Left renal cortex interstitium (tissue), 4 donors: Measurements from ENCODE around the gene PPARGC1A. TPM values are rescaled to one million over a fixed set of nuclear protein-coding genes. Genes with fewer than 3 reads are reported as not detected.

Experiments
- DNase-seq, 4 donors: peaks; one replicate each; pipeline ENCODE4 v3.0.0-alpha.2; 2013; ENCODE audit warnings: low read depth in 4 of 4, low spot score in 2 of 4, missing footprints in 1 of 4
- polyA plus RNA-seq, 4 donors: library from polyadenylated mRNA; unstranded; fragments of 120-200 nt; gene quantifications; one replicate each; pipeline ENCODE4 v1.2.1, GENCODE V29; 2013; ENCODE audit not compliant: insufficient read length in 4 of 4

Gene PPARGC1A
- polyA plus RNA-seq, 4 donors = 24.5 to 30.8 (median 28.8) TPM

DNA sequence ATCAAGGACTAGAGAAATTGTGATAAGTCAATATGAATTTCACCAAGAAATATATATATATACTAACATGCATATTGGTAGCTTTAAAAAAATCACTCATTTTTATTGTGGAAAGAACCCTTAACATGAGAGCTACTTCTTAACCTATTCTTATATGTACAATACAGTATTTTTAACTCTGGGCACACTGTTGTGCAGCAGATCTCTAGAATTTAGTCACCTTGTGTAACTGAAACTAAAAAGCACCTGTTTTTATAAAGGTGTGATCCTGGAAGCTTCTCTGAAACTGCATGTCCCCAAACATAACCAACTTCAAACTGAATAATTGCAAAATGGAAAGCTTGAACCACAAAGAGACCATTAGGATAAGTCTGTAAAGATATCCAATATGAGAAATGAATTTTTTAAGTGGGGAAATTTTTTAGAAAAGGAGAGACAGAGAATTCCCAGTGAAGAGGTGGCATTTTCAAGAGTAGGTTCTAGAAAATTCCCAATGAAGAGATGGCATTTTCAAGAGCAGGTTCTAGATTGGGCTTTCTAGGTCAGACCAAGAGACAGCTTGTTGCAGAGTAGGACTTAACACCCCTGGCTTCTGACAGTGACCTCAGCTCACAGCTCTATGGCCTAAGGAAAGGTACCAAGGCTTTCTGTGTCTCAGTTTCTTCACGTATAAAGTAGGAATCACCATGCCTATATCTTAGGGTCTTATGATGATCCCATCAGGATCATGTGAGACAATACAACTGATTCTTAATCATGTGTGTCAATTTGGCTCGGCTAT, 22.0 kb upstream of the PPARGC1A start:
- no peak for DNase-seq

DNA sequence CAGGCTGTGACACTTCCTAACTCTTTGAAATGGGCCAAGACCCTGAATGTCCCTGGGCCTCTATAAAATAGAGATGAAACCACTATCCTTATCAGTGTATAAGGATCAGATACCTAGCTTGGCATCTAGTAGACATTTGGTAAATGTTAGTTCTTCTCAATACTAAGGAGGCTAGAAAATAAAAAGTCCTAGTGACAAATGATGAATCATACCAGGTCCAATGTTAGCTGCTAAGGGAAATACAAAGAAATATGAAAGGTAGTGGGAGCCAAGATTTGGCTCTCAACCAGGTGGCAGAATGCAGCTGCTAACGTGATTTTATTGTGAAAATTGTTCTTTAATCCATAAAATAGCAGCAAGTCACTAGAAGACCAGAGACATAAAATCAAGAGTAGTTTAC, 19.8 kb upstream of the PPARGC1A start:
- DNase-seq = no peak

DNA sequence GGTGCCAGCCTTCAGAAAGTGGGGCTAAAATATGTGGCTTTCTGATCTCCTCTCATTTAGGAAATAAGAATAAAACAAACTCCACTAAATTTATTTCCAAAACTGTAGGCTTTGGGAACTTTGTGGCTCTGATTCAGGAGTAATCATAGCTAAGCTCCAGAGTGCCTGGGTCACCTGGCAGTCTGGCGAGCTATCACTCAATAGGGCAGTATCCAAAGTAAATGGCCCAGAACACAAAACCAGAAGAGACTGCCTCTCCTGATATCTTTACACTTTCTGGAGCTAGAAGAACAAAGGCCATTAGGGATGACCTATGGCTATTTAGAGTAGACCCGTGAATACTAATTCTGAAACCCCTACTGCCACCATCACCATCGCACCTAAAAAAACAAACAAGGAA, 17.0 kb upstream of the PPARGC1A start:
- DNase-seq = no peak

DNA sequence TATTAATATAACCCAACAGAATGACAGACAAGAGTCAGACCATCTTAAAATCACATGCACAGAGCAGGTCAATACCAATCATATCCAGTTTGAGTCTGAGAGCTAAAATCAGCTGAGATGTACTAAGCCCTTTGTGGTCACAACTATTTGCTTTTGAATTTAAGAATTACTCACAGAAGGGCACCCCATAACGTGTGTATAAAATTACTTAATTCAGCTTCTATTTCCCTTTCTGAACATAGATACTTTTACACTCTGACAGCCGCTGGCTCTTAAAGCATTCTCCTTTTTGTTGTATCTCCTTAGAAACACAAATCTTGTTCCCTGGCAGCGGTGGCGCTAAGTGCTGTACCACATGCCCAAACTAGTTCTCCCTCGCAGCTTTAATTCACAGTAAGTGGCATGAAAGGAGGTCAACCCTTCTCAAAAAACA, 14.8 kb upstream of the PPARGC1A start:
- no peak for DNase-seq

DNA sequence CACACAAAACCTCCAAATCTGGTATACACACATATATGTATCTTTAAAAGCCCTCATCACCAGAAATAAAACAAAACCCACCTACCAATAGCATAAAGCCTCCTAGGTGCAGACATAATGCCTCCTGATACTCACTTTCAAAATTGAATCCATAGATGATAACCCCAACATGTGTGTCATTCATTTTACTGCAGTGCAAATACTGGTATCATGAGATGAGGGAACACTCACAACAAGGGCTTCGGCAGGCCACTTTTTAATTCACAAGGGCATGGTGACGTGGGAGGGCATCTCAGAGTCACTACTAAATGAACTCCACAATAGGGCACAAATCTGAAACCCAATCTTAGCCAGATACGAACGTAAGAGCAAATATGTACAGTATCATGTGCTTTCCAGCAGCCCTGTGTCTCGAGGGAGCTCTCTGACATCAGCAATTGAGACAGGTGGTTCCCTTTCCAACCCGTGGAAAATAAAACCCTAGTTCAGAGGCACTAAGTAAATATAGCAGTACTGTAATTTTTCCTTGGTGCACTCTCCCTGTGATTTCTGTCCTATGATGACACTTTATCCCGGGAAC, 14.1 kb upstream of the PPARGC1A start:
- no peak for DNase-seq

DNA sequence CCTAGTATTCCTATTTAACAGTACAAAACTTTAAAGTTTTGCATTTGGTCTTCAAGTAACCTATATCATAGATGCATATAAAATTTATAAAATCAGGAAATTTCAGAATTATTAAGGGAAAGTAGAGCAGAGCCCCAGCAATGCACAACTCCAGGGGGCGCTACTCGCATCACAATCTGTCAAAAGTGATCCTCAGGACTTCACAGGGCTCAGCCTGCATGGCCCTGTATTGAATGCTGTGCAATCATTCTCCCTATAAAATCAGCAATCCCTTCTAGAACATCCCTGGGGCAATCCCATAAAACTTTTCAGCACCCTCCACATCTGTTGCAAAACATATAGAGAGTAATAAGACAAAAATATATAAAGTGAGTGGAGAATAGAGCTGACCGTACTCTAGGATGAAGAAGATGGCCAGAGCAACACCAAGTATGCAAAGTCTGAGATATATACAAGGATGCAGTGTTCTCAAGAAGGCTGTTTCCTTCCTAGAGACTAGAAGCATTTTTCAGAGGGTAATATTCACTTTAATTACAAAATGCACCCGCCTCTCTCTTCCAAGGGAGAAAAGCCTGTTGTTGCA, 12.5 kb upstream of the PPARGC1A start:
- no peak for DNase-seq

DNA sequence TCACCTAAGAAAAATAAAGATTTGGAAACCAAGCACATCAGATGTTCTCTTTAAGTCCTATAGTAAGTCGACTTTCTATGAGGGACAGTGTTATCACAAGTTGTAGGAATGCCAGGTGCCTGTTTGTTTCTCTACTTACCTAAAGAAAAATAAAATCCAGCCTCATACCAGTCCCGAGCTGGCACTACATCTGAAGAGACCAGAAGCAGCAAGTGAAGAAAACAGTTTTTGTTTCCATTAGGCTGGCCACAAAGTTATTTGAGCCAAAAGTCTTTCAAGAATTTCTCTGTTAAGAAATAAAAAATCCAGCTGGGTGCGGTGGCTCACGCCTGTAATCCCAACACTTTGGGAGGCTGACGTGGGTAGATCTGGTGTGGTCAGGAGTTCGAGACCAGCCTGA, 10.8 kb upstream of the PPARGC1A start:
- DNase-seq = no peak

DNA sequence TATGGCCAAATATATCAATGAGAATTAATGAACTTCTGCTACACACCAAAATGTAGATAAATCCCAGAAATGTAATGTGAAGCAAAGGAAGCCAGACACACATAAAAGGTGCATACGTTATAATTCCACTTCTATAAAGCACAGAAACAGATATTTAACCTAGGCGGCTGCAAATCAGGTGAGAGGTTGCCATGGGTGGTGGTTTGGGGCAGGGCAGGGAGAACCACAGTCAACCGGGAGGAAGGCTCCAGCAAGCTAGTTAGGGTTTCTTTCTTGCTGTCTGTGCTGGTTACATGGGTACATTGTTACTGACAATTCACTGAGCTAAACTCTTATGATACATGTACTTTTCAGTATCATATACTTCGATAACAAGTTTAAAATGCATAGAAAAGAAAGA, 9.7 kb upstream of the PPARGC1A start:
- no peak for DNase-seq

DNA sequence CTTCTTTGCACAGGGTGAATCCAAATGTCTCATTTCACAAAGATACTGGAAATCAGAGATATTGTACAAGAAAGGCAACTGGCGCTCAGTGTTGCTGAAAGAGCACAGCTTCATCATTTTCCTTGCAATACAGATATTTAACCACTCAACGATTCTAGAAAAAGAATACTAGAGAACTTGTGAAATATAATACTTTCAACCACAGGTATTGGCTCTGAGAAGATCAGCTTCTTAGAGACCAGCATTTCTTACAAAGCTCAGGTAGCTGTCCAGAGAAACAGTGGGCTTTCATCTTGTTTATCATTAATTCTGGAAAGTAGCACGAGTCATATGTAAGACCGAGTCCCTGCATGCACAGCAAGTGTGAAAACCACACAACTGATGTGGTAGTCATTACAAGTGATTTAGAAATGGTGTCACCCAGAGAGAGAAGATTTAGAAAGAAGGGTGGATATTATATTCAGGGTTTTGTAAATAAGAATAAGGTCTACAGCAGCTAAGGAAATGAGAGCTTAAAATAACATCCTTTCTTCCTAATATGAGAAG, 7.8 kb upstream of the PPARGC1A start:
- no peak for DNase-seq

DNA sequence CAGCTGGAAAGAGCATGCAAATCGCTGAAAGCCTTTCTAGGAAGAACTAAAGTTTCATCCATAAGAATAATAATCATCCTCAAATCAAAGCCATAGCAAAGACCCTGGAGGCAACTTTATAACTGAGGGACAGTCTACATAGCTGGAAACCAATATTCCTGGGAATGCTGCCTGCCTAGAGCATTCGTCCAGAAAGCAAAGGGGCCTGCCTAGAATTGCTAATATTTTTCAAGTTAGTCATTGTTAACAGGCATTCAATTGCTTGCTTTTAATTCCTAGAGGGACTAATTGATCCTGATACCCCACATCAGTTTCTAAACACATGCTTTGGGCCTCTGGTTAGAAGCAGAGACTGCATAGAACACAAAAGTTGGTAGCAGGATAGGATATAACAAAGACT, 4.2 kb upstream of the PPARGC1A start:
- no peak for DNase-seq

DNA sequence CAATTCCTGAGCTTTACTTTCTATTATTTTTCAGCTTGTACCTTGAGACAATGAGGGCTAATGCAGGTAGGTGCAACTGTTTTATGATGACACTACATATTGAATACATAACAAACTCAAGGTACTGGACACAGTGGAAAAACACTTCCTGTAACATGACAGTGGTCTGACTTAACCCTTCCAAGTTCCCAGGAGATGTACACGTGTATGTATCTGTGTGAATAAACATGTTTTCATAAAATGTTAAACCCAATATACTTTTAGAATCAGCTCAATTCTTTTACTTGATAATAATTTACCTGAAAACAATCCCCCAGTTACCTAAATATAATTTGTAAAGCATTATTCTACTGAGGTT, 1.2 kb upstream of the PPARGC1A start:
- DNase-seq = no peak

DNA sequence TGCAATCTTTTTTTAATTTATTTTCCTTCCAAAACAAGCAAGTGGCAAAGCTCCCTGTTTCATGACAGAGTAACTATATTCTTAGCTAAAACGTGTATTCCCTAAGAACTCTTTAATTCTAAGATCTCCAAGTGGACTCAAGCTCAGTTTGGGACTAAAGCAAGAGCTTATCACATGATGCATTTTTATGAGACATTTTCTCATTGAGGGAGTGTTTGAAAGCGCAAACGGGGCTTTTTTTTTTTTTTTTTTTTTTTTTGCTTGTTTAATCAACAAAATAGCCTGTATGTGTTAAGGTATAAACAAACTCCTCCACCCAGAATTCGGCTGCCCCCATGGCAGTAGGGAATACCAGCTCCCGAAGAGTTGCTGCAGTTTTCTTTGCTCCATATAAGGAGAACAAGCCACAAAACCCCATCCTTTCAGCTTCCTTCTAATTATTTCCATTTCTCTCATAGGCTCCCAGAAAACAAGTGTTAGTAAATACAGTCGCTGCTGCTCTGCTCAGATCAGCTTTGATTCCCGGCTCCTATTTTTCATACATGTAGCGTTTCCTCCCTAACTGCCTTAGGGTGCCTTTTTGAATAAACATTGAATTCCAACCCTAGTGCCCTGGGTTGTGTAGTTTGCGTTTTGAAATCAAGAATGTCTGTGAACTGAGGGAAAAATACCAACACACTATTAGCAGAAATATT, 669 bp upstream of the PPARGC1A start:
- no peak for DNase-seq

DNA sequence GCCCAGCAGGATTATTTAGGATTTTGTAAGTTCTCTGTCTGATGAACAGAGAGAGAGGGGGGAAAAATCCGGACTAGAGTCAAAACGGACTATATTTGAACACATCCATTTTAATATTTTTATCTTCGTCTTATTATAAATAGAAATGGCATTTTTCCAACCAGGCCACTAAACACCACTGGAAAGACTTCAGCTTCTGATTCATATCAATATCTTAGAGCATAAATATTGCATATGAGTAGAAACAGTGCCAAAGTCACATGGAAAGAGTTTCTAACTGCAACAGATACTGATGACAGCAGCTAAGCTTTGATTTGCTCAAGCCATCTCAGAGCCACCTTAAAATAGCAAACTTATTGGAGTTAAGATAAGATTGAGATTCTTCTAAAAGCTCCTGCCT, 456 bp downstream of the PPARGC1A start:
- DNase-seq = no peak

DNA sequence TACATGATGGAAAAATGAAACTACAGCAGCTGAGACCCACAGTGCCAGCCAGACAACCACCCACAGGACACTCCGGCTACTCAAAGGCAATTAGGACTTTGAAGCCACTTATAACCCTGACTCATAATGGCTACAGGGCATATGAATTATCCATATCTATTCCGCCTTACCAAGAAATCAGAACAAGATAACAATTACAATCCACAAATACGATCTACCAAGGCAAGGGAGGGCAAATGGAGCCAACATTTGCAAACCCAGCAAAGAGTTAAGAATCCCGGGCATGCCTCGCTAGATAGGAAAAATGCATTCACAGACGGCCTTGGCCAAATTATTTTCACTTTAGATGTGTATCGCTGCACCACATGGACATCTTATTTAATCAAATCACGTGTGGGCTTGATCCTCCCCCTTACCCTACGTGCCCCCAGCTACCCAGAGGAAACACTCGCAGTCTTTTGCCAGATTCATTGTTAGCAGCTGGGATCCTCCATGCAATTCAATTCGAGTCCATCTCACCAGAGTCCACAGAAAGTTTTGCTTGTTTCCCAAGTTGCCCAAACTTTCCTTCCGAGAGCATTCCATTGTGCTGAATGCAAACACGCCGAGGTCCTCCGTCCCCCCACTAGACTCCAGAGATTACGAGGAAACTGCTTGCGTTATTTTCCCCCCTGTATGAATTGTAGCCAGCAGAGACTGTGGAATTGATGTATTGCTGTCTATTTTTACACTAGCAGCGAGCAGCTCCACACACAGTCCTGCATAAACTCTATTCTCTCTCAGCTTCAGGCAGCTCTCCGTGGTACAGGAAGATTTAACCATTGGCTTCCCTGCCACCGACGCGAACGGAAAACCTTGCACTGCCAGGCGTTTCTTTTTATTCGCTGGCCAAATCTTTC, 1.2 kb downstream of the PPARGC1A start:
- DNase-seq = no peak

DNA sequence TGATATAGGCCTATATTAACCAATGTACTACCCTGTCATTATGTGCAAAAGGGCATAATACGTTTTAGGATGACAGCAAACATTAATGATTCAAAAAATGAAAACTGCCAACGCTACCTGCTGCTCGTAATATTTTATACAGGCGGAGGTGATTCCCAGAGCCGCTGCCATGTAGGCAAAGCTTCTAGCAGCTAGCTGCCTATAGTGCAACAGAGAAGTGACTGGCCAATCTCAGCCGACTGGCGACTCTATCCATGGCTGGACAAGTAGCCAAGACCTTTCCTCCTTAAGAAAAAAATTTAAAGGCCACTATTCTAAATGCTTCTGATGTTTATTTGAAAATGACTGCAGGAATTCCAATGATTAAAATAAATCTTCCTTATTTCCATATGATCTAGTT, 1.9 kb downstream of the PPARGC1A start:
- DNase-seq = no peak

DNA sequence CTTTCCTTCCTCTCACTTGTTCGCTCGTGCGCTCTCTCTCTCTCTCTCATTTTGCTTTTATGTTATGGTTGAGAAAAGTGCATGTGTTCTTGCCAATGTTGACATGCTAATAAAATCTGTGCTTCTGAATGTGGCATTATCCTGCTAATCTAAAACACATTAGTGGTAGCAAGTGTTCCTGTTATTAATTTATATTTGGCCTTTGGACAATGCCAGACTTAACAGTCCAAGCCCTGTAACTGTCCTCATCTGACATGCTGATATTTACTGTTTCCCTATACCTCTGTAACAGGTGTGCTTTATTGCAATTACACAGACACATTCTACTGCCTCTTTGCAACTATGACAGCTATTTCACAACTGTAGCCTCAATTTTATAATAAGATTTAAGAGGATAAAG, 2.7 kb downstream of the PPARGC1A start:
- DNase-seq = no peak

DNA sequence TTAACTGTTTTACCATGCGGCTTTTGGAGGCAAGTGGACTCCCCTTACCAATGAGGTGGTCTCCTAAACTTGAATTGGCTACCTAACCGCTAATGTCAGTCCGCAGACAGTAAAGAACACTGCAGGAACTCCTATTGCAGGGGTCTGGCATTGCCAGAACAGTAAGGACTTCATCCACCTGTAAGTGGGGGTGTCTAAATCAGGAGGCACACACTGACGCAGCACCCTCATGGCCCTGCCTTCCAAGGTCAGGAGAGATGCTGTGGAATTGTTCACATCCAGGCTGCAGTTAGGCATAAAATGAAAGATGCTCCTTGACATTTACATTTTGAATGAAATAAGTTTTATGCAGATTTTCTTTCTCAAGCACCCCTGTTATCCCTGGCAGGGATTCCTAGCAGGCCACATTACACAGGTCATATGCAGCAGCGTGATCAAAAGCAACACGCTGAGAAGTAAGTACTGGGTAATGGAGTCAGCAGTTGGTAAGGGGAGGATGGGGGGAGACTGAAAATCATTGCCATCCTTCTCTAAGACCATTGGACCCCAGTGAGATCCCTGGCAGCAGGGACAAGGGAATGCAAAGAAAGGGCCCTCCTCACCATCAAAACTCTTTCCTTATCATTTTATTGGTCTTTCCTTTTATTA, 3.8 kb downstream of the PPARGC1A start:
- DNase-seq = no peak

DNA sequence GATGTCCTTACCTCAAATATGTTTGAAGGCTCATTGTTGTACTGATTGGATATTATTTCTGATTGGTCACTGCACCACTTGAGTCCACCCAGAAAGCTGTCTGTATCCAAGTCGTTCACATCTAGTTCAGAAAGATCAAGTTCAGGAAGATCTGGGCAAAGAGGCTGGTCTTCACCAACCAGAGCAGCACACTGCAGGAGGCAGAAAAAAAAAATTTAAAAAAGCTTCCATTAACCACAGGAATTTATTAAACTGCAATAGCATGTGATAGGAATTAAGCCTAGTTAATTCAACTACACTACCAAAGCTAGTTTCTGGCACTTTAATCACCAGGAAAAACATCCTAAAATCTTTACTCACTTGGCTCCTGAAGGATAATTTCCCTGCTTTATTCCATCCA, 5.1 kb downstream of the PPARGC1A start:
- no peak for DNase-seq

DNA sequence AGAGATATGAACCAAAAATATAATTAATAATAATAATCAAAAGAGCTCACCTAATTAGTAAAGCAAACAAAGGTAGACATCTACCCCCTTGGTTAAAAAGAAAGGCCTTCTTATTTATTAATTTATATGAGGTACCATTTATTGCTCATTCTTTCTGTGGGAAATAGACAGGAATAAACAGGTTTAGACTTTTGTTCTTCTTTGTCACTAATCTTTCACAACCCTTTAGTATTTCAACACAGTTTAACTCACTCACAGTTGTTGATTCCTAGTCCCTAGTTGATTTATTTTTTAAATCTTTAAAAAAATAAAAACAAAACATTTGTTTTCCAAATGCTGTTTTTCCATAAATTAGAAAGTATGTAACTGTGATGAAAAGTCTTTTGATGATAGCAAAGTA, 5.6 kb downstream of the PPARGC1A start:
- DNase-seq = no peak

DNA sequence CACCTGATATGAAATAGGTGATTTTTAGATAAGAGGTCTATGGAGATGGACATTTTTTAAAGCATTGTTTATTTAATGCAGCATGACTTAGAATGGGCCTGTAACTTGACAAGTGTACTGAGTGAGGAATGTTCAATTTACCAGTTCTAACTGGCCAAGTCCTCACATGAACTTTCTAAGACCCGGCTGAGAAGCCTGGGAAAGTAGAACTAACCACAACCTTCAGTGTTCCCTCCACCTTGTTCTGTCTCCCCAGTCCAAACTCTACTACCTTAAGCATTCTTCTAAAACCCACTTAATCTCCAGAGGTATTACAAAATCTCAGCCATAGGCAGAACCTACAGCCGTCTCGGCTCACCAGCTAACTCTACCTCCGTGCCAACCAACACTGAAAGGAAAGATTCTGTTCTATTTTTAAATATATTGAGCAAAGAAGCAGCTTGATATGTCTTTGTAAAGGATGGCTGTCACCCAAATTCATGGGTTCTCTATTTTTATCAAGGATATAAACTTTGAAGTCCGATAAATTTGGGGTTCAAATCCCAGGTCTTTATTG, 6.8 kb downstream of the PPARGC1A start:
- no peak for DNase-seq
